Left lung (tissue), 10 donors: ENCODE results near the gene SFT2D2. TPM values are rescaled to one million over a fixed set of nuclear protein-coding genes. Genes with fewer than 3 reads are reported as not detected.

Source experiments
- ATAC-seq: fragments of 200-7000 bp; cut with Tn5 transposase; one replicate; pipeline ENCODE4 v1.9.1; 2020; ENCODE audit warnings: moderate library complexity
- DNase-seq, 4 donors: peaks; one replicate each; pipeline ENCODE4 v3.0.0-alpha.2; 2013 to 2020
- H3K27ac ChIP-seq, 2 donors: fragments of 200-600 bp; sonication (generic) in 1 of 2; one replicate each; pipeline versions ENCODE4 v1.5.0 to v1.8.0; 2020 to 2021
- H3K27me3 ChIP-seq, 2 donors: fragments of 200-600 bp; sonication (generic) in 1 of 2; one replicate each; pipeline versions ENCODE4 v1.5.0 to v1.8.0; 2020 to 2021
- H3K36me3 ChIP-seq, 2 donors: fragments of 200-600 bp; sonication (generic) in 1 of 2; one replicate each; pipeline versions ENCODE4 v1.5.0 to v1.8.0; 2020 to 2021
- H3K4me1 ChIP-seq, 2 donors: fragments of 200-600 bp; one replicate each; pipeline ENCODE4 v1.8.0; 2021
- H3K4me3 ChIP-seq, 2 donors: fragments of 200-600 bp; sonication (generic) in 1 of 2; one replicate each; pipeline versions ENCODE4 v1.5.0 to v1.8.0; 2020 to 2021; ENCODE audit warnings: mild to moderate bottlenecking in 1 of 2
- H3K9me3 ChIP-seq, 2 donors: fragments of 200-600 bp; sonication (generic) in 1 of 2; one replicate each; pipeline versions ENCODE4 v1.5.0 to v1.8.0; 2020 to 2021
- CTCF ChIP-seq, 2 donors: fragments of 200-600 bp; sonication (generic) in 1 of 2; IDR thresholded peaks; one replicate each; pipeline versions ENCODE4 v1.5.0 to v1.8.0; 2021; ENCODE audit warnings: antibody characterized with exemption in 2 of 2
- intact Hi-C, 2 donors: fragments of 100-400 bp; cut with DNase I; formaldehyde crosslinking; loops; one replicate each; pipeline versions ENCODE4 v1.11.2 to v1.14.2; 2022
- polyA plus RNA-seq, 6 donors: library from polyadenylated mRNA; unstranded; fragments of 120-200 nt; gene quantifications; one replicate each; pipeline ENCODE4 v1.2.1, GENCODE V29; 2013; ENCODE audit not compliant: insufficient read length in 6 of 6
- total RNA-seq, 2 donors: library from RNA; stranded (reverse); fragmentation: NEBNext Ultra II Directional; extraction: Animal tissue kit (Norgen Biotek cat#: 25700); gene quantifications; one replicate each; pipeline ENCODE4 v1.2.1, GENCODE V29; 2021
- donor health status: DM: no; HTN: yes; CAD: no.
- donor health status: DM: no; HTN: no; CAD: no.

The SFT2D2 gene
- total and polyA plus RNA-seq, 8 donors = 21.2 to 85.9 (median 23.8) TPM

GRCh38 chr1:168235937-168236336, 10.1 kb downstream of the SFT2D2 start:
- no peak overlapping the region for H3K4me3 ChIP-seq
- ATAC-seq (no peak), DNase-seq (no peak)
- H3K9me3 ChIP-seq = no peaks in the 10 kb centered on the region
- intact Hi-C loops = no loop called here
- H3K4me1 ChIP-seq = peaks cover 10 to 11% of the 10 kb centered on the region in 2 donors
- TF ChIP-seq CTCF (IDR thresholded peaks at IDR 0.05) = no peak
- H3K27me3 ChIP-seq = no peaks in the 10 kb centered on the region
- H3K27ac ChIP-seq = peak overlapping the region in 1 of 2 donors; percentile 39
- H3K36me3 ChIP-seq = peaks cover 4 to 99% of the 10 kb centered on the region in 2 donors

- Histone ChIP-seq H3K9me3 (no peaks in the 10 kb centered on the region), H3K4me3 (no peak overlapping the region), H3K4me1 (peaks cover 10 to 11% of the 10 kb centered on the region in 2 donors), H3K36me3 (peaks cover 4 to 99% of the 10 kb centered on the region in 2 donors), H3K27me3 (no peaks in the 10 kb centered on the region), H3K27ac (no peak overlapping the region)
- no peak for TF ChIP-seq CTCF (IDR thresholded peaks at IDR 0.05)
- intact Hi-C loops = no loop called here
- ATAC-seq = no peak
- DNase-seq = no peak
These were observed 11.2 kb downstream of the SFT2D2 start for GRCh38 chr1:168236836-168237611.

- H3K4me3 ChIP-seq = no peak overlapping the region
- H3K36me3 ChIP-seq = peaks cover 0 to 85% of the 10 kb centered on the region in 2 donors
- H3K9me3 ChIP-seq = no peaks in the 10 kb centered on the region
- intact Hi-C loops = no loop called here
- no peak for TF ChIP-seq CTCF (IDR thresholded peaks at IDR 0.05)
- no peaks in the 10 kb centered on the region for H3K27me3 ChIP-seq
- H3K4me1 ChIP-seq = peaks cover 4 to 8% of the 10 kb centered on the region in 2 donors
- ATAC-seq (peak; percentile 67), DNase-seq (peak in 2 of 4 donors; percentile 86 to 89)
- H3K27ac ChIP-seq = peak overlapping the region; percentile 48 to 49
These were observed 17.4 kb downstream of the SFT2D2 start for GRCh38 chr1:168243198-168243597.

- H3K36me3 ChIP-seq = peaks cover 0 to 83% of the 10 kb centered on the region in 2 donors
- no peak for TF ChIP-seq CTCF (IDR thresholded peaks at IDR 0.05)
- H3K4me1 ChIP-seq = peaks cover 4 to 8% of the 10 kb centered on the region in 2 donors
- intact Hi-C loops = no loop called here
- no peaks in the 10 kb centered on the region for H3K27me3 ChIP-seq
- DNase-seq (no peak), ATAC-seq (peak; percentile 45)
- H3K27ac ChIP-seq = peak overlapping the region; percentile 48 to 49
- no peaks in the 10 kb centered on the region for H3K9me3 ChIP-seq
- no peak overlapping the region for H3K4me3 ChIP-seq
These were observed 17.9 kb downstream of the SFT2D2 start for GRCh38 chr1:168243636-168244212.

GRCh38 chr1:168245042-168245441, 19.2 kb downstream of the SFT2D2 start:
- intact Hi-C loops = no loop called here
- no peaks in the 10 kb centered on the region for H3K9me3 ChIP-seq
- TF ChIP-seq CTCF (IDR thresholded peaks at IDR 0.05) = no peak
- no peak for DNase-seq
- H3K4me1 ChIP-seq = peaks cover 4 to 8% of the 10 kb centered on the region in 2 donors
- H3K27ac ChIP-seq = no peak overlapping the region
- ATAC-seq = no peak
- H3K4me3 ChIP-seq = no peak overlapping the region
- peaks cover 0 to 83% of the 10 kb centered on the region in 2 donors for H3K36me3 ChIP-seq
- no peaks in the 10 kb centered on the region for H3K27me3 ChIP-seq
